ENCODE measurements around the gene LIMK2.
"Not testable (repeated sequence)": the region's sequence is repeated elsewhere in the genome, so short reads cannot be mapped to it uniquely, and the experiment has no call there.

LIMK2 gene

GRCh38 chr22:31211862-31212730, at the start of gene LIMK2:
LIMK2 (plus strand) TSS chr22:31212298; CDS start chr22:31212409, 111 bp downstream.
- DNase-seq = peak; percentile 95 to 97
- peak; percentile 67 for TF ChIP-seq POLR2A (IDR thresholded peaks at IDR 0.05; ENCODE audit: low read length)
- TF ChIP-seq GATA1 (IDR thresholded peaks at IDR 0.05; ENCODE audit: low read depth, low read length) = no peak

- TF ChIP-seq GATA1 (IDR thresholded peaks at IDR 0.05; ENCODE audit: low read depth, low read length) (no peak), POLR2A (IDR thresholded peaks at IDR 0.05; ENCODE audit: low read length) (no peak)
- no peak for DNase-seq
Measured at GRCh38 chr22:31170971-31171370, 41.1 kb upstream of the LIMK2 start.

- DNase-seq = not testable (repeated sequence)
Measured at GRCh38 chr22:31171734-31172133, 40.4 kb upstream of the LIMK2 start.

- no peak for DNase-seq
Measured at GRCh38 chr22:31173386-31174145, 38.5 kb upstream of the LIMK2 start.

GRCh38 chr22:31176923-31177322, 35.2 kb upstream of the LIMK2 start:
- DNase-seq = no peak
- TF ChIP-seq POLR2A (IDR thresholded peaks at IDR 0.05; ENCODE audit: low read length) = no peak

More at GRCh38 chr22:31173386-31174145, 38.5 kb upstream of the LIMK2 start:
- TF ChIP-seq GATA1 (IDR thresholded peaks at IDR 0.05; ENCODE audit: low read depth, low read length) (no peak), POLR2A (IDR thresholded peaks at IDR 0.05; ENCODE audit: low read length) (no peak)

- DNase-seq = no peak
- no peak for TF ChIP-seq POLR2A (IDR thresholded peaks at IDR 0.05; ENCODE audit: low read length)
- TF ChIP-seq GATA1 (IDR thresholded peaks at IDR 0.05; ENCODE audit: low read depth, low read length) = no peak
Measured at GRCh38 chr22:31177420-31178162, 34.5 kb upstream of the LIMK2 start.

GRCh38 chr22:31178859-31179258, 33.2 kb upstream of the LIMK2 start:
- no peak for TF ChIP-seq GATA1 (IDR thresholded peaks at IDR 0.05; ENCODE audit: low read depth, low read length)
- TF ChIP-seq POLR2A (IDR thresholded peaks at IDR 0.05; ENCODE audit: low read length) = no peak
- no peak for DNase-seq

GRCh38 chr22:31179345-31179744, 32.8 kb upstream of the LIMK2 start:
- DNase-seq = peak in 1 of 2 experiments; percentile 39
- TF ChIP-seq POLR2A (IDR thresholded peaks at IDR 0.05; ENCODE audit: low read length) = no peak
- TF ChIP-seq GATA1 (IDR thresholded peaks at IDR 0.05; ENCODE audit: low read depth, low read length) = no peak

- no peak for DNase-seq
Measured at GRCh38 chr22:31184015-31184414, 28.1 kb upstream of the LIMK2 start.

GRCh38 chr22:31185056-31185455, 27.0 kb upstream of the LIMK2 start:
- peak; percentile 15 to 57 for DNase-seq

More at GRCh38 chr22:31184015-31184414, 28.1 kb upstream of the LIMK2 start:
- no peak for TF ChIP-seq POLR2A (IDR thresholded peaks at IDR 0.05; ENCODE audit: low read length)
- no peak for TF ChIP-seq GATA1 (IDR thresholded peaks at IDR 0.05; ENCODE audit: low read depth, low read length)

GRCh38 chr22:31187627-31188026, 24.5 kb upstream of the LIMK2 start:
- no peak for DNase-seq
- TF ChIP-seq GATA1 (IDR thresholded peaks at IDR 0.05; ENCODE audit: low read depth, low read length) = no peak
- TF ChIP-seq POLR2A (IDR thresholded peaks at IDR 0.05; ENCODE audit: low read length) = no peak

More at GRCh38 chr22:31185056-31185455, 27.0 kb upstream of the LIMK2 start:
- TF ChIP-seq GATA1 (IDR thresholded peaks at IDR 0.05; ENCODE audit: low read depth, low read length) = no peak
- no peak for TF ChIP-seq POLR2A (IDR thresholded peaks at IDR 0.05; ENCODE audit: low read length)

- TF ChIP-seq POLR2A (IDR thresholded peaks at IDR 0.05; ENCODE audit: low read length) = no peak
- TF ChIP-seq GATA1 (IDR thresholded peaks at IDR 0.05; ENCODE audit: low read depth, low read length) = no peak
- DNase-seq = peak in 1 of 2 experiments; percentile 58
Measured at GRCh38 chr22:31192513-31192912, 19.6 kb upstream of the LIMK2 start.

- TF ChIP-seq POLR2A (IDR thresholded peaks at IDR 0.05; ENCODE audit: low read length) = no peak
- TF ChIP-seq GATA1 (IDR thresholded peaks at IDR 0.05; ENCODE audit: low read depth, low read length) = no peak
- DNase-seq = no peak
Measured at GRCh38 chr22:31193092-31193491, 19.0 kb upstream of the LIMK2 start.

GRCh38 chr22:31194681-31195080, 17.4 kb upstream of the LIMK2 start:
- not testable (repeated sequence) for DNase-seq
